IMR-90 (cell line): ENCODE results near the gene AKAP17A. TPM values are rescaled to one million over a fixed set of nuclear protein-coding genes. Genes with fewer than 3 reads are reported as not detected.

Experiments used
- ATAC-seq: fragments of 200-7000 bp; cut with Tn5 transposase; 2 replicates; pipeline ENCODE4 v1.9.1; 2020; ENCODE audit warnings: low read depth, mild to moderate bottlenecking, moderate library complexity
- BruUV-seq: library from RNA; stranded (reverse); fragments of 400-500 nt; replicated peaks from 2 replicates; lab custom pipeline; 2021; lab: Mats Ljungman, UMichigan
- CTCF ChIA-PET: fragments of 300-600 bp; formaldehyde crosslinking; extraction: SDS; loops from one replicate; lab custom pipeline; 2021; ENCODE audit warnings: antibody characterized with exemption; lab: Yijun Ruan, JAX
- POLR2A ChIA-PET: fragments of 300-600 bp; sonication (Branson Sonifier 250); formaldehyde crosslinking; loops from one replicate; lab custom pipeline; 2022; ENCODE audit warnings: antibody characterized with exemption; ENCODE audit not compliant: unreplicated experiment; lab: Charles Lee
- DNase-seq: peaks from one replicate; pipeline ENCODE4 v3.0.0; 2013
- H2AFZ ChIP-seq: replicated peaks from 2 replicates; pipeline ENCODE3; 2013; ENCODE audit warnings: low read length, mild to moderate bottlenecking; ENCODE audit not compliant: poor library complexity
- H2AK5ac ChIP-seq: 2 replicates; pipeline ENCODE4 v1.6.1; 2013; ENCODE audit warnings: low read depth, low read length, inconsistent platforms
- H2AK9ac ChIP-seq: replicated peaks from 2 replicates; pipeline ENCODE3; 2013; ENCODE audit warnings: mild to moderate bottlenecking, low read depth, low read length, moderate library complexity; ENCODE audit not compliant: poor library complexity
- H2BK120ac ChIP-seq: 2 replicates; pipeline ENCODE4 v1.6.1; 2013; ENCODE audit warnings: low read depth, low read length, inconsistent platforms
- H2BK15ac ChIP-seq: 3 replicates; pipeline ENCODE4 v1.6.1; 2013; ENCODE audit warnings: low read depth, low read length, inconsistent platforms
- H2BK20ac ChIP-seq: 2 replicates; pipeline ENCODE4 v1.6.1; 2013; ENCODE audit warnings: low read depth, mild to moderate bottlenecking, inconsistent platforms, low read length, moderate library complexity
- H2BK5ac ChIP-seq: 2 replicates; pipeline ENCODE4 v1.6.1; 2013; ENCODE audit warnings: mild to moderate bottlenecking, low read depth, low read length, inconsistent platforms; ENCODE audit not compliant: poor library complexity, severe bottlenecking
- H3K14ac ChIP-seq: replicated peaks from 2 replicates; pipeline ENCODE4 v1.6.1; 2013; ENCODE audit warnings: low read depth, low read length, inconsistent platforms
- H3K18ac ChIP-seq: 2 replicates; pipeline ENCODE4 v1.6.1; 2013; ENCODE audit warnings: low read depth, low read length, control low read depth
- H3K23ac ChIP-seq: 2 replicates; pipeline ENCODE4 v1.6.1; 2013; ENCODE audit warnings: low read depth, low read length, inconsistent platforms
- H3K27ac ChIP-seq: 2 replicates; pipeline ENCODE4 v1.5.1; 2013; ENCODE audit warnings: mild to moderate bottlenecking, control low read depth, low read length; ENCODE audit not compliant: insufficient read depth
- H3K27me3 ChIP-seq: 2 replicates; pipeline ENCODE4 v1.6.1; 2013; ENCODE audit warnings: low read length; ENCODE audit not compliant: control insufficient read depth, insufficient read depth
- H3K36me3 ChIP-seq: 2 replicates; pipeline ENCODE4 v1.6.1; 2013; ENCODE audit warnings: low read length, mixed read lengths; ENCODE audit not compliant: control insufficient read depth, insufficient read depth
- H3K4ac ChIP-seq: 2 replicates; pipeline ENCODE4 v1.6.1; 2013; ENCODE audit warnings: low read depth, low read length, inconsistent platforms
- H3K4me1 ChIP-seq: 2 replicates; pipeline ENCODE4 v1.6.1; 2013; ENCODE audit warnings: low read length, mixed read lengths; ENCODE audit not compliant: control insufficient read depth, insufficient read depth
- H3K4me2 ChIP-seq: 2 replicates; pipeline ENCODE4 v1.6.1; 2013; ENCODE audit warnings: low read depth, mild to moderate bottlenecking, control low read depth, low read length, moderate library complexity
- H3K4me3 ChIP-seq: 2 replicates; pipeline ENCODE4 v1.5.1; 2013; ENCODE audit warnings: low read depth, mild to moderate bottlenecking, control low read depth, low read length, moderate library complexity; ENCODE audit not compliant: insufficient read depth
- H3K56ac ChIP-seq: 2 replicates; pipeline ENCODE4 v1.6.1; 2013; ENCODE audit warnings: low read length, inconsistent platforms; ENCODE audit not compliant: insufficient read depth; ENCODE audit errors: extremely low read depth
- H3K79me1 ChIP-seq, 2 experiments: 2 replicates each; pipeline ENCODE4 v1.6.1; 2013; ENCODE audit warnings: low read length in 2 of 2, inconsistent platforms in 1 of 2, low read depth in 1 of 2
- H3K9ac ChIP-seq: 2 replicates; pipeline ENCODE4 v1.6.1; 2013; ENCODE audit warnings: low read depth, low read length, control low read depth
- H3K9me1 ChIP-seq: 2 replicates; pipeline ENCODE4 v1.6.1; 2013; ENCODE audit warnings: low read length, inconsistent platforms; ENCODE audit not compliant: insufficient read depth
- H3K9me3 ChIP-seq: 2 replicates; pipeline ENCODE4 v1.6.1; 2013; ENCODE audit warnings: low read length; ENCODE audit not compliant: control insufficient read depth, insufficient read depth
- H4K20me1 ChIP-seq: 2 replicates; pipeline ENCODE4 v1.6.1; 2013; ENCODE audit warnings: low read length, inconsistent platforms; ENCODE audit not compliant: insufficient read depth
- H4K5ac ChIP-seq: 2 replicates; pipeline ENCODE4 v1.6.1; 2013; ENCODE audit warnings: mild to moderate bottlenecking, low read depth, low read length, control low read depth
- H4K8ac ChIP-seq, 2 experiments: 2 replicates each; pipeline ENCODE4 v1.6.1; 2013; ENCODE audit warnings: low read depth in 2 of 2, low read length in 2 of 2, control low read depth in 1 of 2, inconsistent platforms in 1 of 2
- H4K91ac ChIP-seq: 2 replicates; pipeline ENCODE4 v1.6.1; 2013; ENCODE audit warnings: low read depth, low read length, inconsistent platforms; ENCODE audit not compliant: insufficient read depth
- BHLHE40 ChIP-seq: fragments of 150-350 bp; IDR thresholded peaks from 2 replicates; pipeline ENCODE4 v1.6.1; 2016; ENCODE audit warnings: mild to moderate bottlenecking, low read depth, low read length
- CEBPB ChIP-seq: IDR thresholded peaks from 2 replicates; pipeline ENCODE4 v1.6.1; 2012; ENCODE audit warnings: low read depth, low read length, improper control_type of control experiment
- CHD1 ChIP-seq: IDR thresholded peaks from 2 replicates; pipeline ENCODE4 v1.6.1; 2012; ENCODE audit warnings: low read depth, low read length, improper control_type of control experiment
- CTCF ChIP-seq: conservative IDR thresholded peaks from 2 replicates; pipeline ENCODE4 v1.5.1; 2012; ENCODE audit warnings: mild to moderate bottlenecking, low read depth, low read length, improper control_type of control experiment
- ELK1 ChIP-seq: fragments of 150-350 bp; IDR thresholded peaks from 2 replicates; pipeline ENCODE4 v1.6.1; 2016; ENCODE audit warnings: low read depth, mild to moderate bottlenecking, low read length, moderate library complexity, borderline replicate concordance
- FOS ChIP-seq: fragments of 150-350 bp; IDR thresholded peaks from 2 replicates; pipeline ENCODE4 v1.6.1; 2016; ENCODE audit warnings: low read depth, low read length
- MAFK ChIP-seq: IDR thresholded peaks from 2 replicates; pipeline ENCODE4 v1.6.1; 2012; ENCODE audit warnings: low read depth, low read length, improper control_type of control experiment
- MAZ ChIP-seq: IDR thresholded peaks from 2 replicates; pipeline ENCODE4 v1.6.1; 2012; ENCODE audit warnings: low read depth, mild to moderate bottlenecking, low read length, improper control_type of control experiment, moderate library complexity, borderline replicate concordance
- MXI1 ChIP-seq: IDR thresholded peaks from 2 replicates; pipeline ENCODE4 v1.6.1; 2012; ENCODE audit warnings: low read depth, mild to moderate bottlenecking, low read length, moderate library complexity, borderline replicate concordance
- NFE2L2 ChIP-seq: fragments of 150-350 bp; IDR thresholded peaks from 2 replicates; pipeline ENCODE4 v1.6.1; 2016; ENCODE audit warnings: low read depth, mild to moderate bottlenecking, low read length
- POLR2A ChIP-seq: IDR thresholded peaks from 2 replicates; pipeline ENCODE4 v1.6.1; 2012; ENCODE audit warnings: mild to moderate bottlenecking, low read depth, low read length
- RAD21 ChIP-seq: IDR thresholded peaks from 2 replicates; pipeline ENCODE4 v1.6.1; 2012; ENCODE audit warnings: low read length, improper control_type of control experiment
- RCOR1 ChIP-seq: IDR thresholded peaks from 2 replicates; pipeline ENCODE4 v1.6.1; 2012; ENCODE audit warnings: mild to moderate bottlenecking, low read length, improper control_type of control experiment; ENCODE audit not compliant: insufficient replicate concordance
- RFX5 ChIP-seq: IDR thresholded peaks from 2 replicates; pipeline ENCODE4 v1.8.0; 2012; ENCODE audit warnings: low read depth, mild to moderate bottlenecking, low read length, moderate library complexity
- SMC3 ChIP-seq: fragments of 150-350 bp; IDR thresholded peaks from 2 replicates; pipeline ENCODE4 v1.6.1; 2016; ENCODE audit warnings: low read depth, mild to moderate bottlenecking, antibody characterized with exemption, low read length, moderate library complexity
- USF2 ChIP-seq: fragments of 150-350 bp; IDR thresholded peaks from 2 replicates; pipeline ENCODE4 v1.6.1; 2017; ENCODE audit warnings: mild to moderate bottlenecking, antibody characterized with exemption, low read length, low read depth
- WGBS, 2 experiments: methylation state at CpG; one replicate each; pipeline versions ENCODE4 v1.1.5 to v1.1.7; 2013; ENCODE audit warnings: missing lambda C conversion rate in 2 of 2; ENCODE audit not compliant: insufficient read length in 1 of 2; ENCODE audit errors: extremely low coverage in 2 of 2; 5-methylcytosine and 5-hydroxymethylcytosine counted together
- dilution Hi-C: fragments of 300-500 bp; cut with HindIII; formaldehyde crosslinking; loops from one replicate; pipeline ENCODE4 v1.14.3; 2018; ENCODE audit warnings: low sequenced_read_pairs; ENCODE audit not compliant: unreplicated experiment
- in situ Hi-C: fragments of 300-500 bp; cut with MboI; formaldehyde crosslinking; loops from 3 replicates; pipeline ENCODE4 v1.14.3; 2019; ENCODE audit warnings: low sequenced_read_pairs, inconsistent platforms, mixed read lengths
- intact Hi-C: fragments of 100-400 bp; cut with micrococcal nuclease; formaldehyde crosslinking; loops from 2 replicates; pipeline ENCODE4 v1.10.0; 2022
- polyA plus RNA-seq, 3 experiments: library from polyadenylated mRNA; depleted of rRNA; stranded (reverse); fragments of >200 nt; gene quantifications; 2 replicates each; pipeline ENCODE4 v1.2.3, GENCODE V29; 2012; ENCODE audit warnings: low replicate concordance in 1 of 3
- total RNA-seq: library from RNA; depleted of rRNA; stranded (reverse); fragments of >200 nt; gene quantifications from 2 replicates; pipeline ENCODE4 v1.2.3, GENCODE V29; 2012

AKAP17A gene
- total and polyA plus RNA-seq, 2 of the 4 experiments (the other 2 are of a cell fraction) = 9.0 to 23.7 TPM

- Histone ChIP-seq H3K27ac (no peak overlapping the region), H2BK20ac (no peak overlapping the region), H3K18ac (no peak overlapping the region), H3K27me3 (no peaks in the 10 kb centered on the region), H3K23ac (no peak overlapping the region), H3K4ac (no peak overlapping the region), H2BK15ac (no peak overlapping the region), H3K9ac (no peak overlapping the region), H3K14ac (no peak overlapping the region), H4K20me1 (peaks cover 19% of the 10 kb centered on the region), H3K4me3 (no peak overlapping the region), H4K8ac (no peak overlapping the region), H4K91ac (no peak overlapping the region), H3K79me1 (peaks cover 0 to 10% of the 10 kb centered on the region in 2 experiments; a peak in 2 of 4 replicates), H3K9me1 (peaks cover 4% of the 10 kb centered on the region; the same call in 1 of the 2 replicates), H2AK9ac (no peak overlapping the region), H3K9me3 (peaks cover 5% of the 10 kb centered on the region; the same call in 1 of the 2 replicates), H3K36me3 (peaks cover 63% of the 10 kb centered on the region), H3K4me2 (no peak overlapping the region), H3K56ac (no peak overlapping the region), H4K5ac (no peak overlapping the region), H2BK120ac (no peak overlapping the region), H2BK5ac (no peak overlapping the region), H2AK5ac (no peak overlapping the region), H3K4me1 (no peaks in the 10 kb centered on the region), H2AFZ (no peak overlapping the region)
- dilution Hi-C loops (no loop called here), intact Hi-C loops (no loop called here), in situ Hi-C loops (no loop called here)
- ATAC-seq = no peak
- WGBS, 2 experiments = 98% methylated on average over 10 of the region's 15 CpGs; no CpG with 5 or more reads in 1 of the 2 experiments
- ChIA-PET CTCF (no interaction called here), POLR2A (no interaction called here)
- no peak for TF ChIP-seq MXI1
- no peak for TF ChIP-seq SMC3
- TF ChIP-seq RAD21 = no peak
- TF ChIP-seq BHLHE40 = no peak
- no peak for TF ChIP-seq USF2
- no peak for TF ChIP-seq CEBPB
- TF ChIP-seq RCOR1 = no peak
- no peak for TF ChIP-seq CHD1
- no peak for TF ChIP-seq MAZ
- no peak for TF ChIP-seq NFE2L2
- no peak for TF ChIP-seq MAFK
- TF ChIP-seq RFX5 = no peak
- no peak for TF ChIP-seq CTCF
- TF ChIP-seq ELK1 = no peak
- no peak for TF ChIP-seq FOS
- TF ChIP-seq POLR2A = no peak
- BruUV-seq = TSS peak; percentile 83
- no peak for DNase-seq
These were observed 10.3 kb downstream of the AKAP17A start for GRCh38 chrX:1601768-1602085.
